GM12865 (cell line): ENCODE measurements around the gene PDSS2.

ENCODE experiments used
- DNase-seq: peaks from one replicate; pipeline ENCODE4 v3.0.0; 2010; ENCODE audit warnings: low read depth
- H3K4me3 ChIP-seq: 2 replicates; pipeline ENCODE4 v1.5.1; 2011; ENCODE audit warnings: mild to moderate bottlenecking, low read depth, low read length, control low read depth
- TF ChIP-seq, protein P1 (sequence below): IDR thresholded peaks from 2 replicates; pipeline ENCODE4 v1.5.1; 2011; ENCODE audit warnings: low read length, control low read depth, low read depth, inconsistent platforms; ENCODE audit not compliant: insufficient read depth; ENCODE audit errors: missing control alignments

Gene PDSS2

GRCh38 chr6:107354451-107354850 lies 104.9 kb downstream of the PDSS2 start:
- TF ChIP-seq, protein P1, sequence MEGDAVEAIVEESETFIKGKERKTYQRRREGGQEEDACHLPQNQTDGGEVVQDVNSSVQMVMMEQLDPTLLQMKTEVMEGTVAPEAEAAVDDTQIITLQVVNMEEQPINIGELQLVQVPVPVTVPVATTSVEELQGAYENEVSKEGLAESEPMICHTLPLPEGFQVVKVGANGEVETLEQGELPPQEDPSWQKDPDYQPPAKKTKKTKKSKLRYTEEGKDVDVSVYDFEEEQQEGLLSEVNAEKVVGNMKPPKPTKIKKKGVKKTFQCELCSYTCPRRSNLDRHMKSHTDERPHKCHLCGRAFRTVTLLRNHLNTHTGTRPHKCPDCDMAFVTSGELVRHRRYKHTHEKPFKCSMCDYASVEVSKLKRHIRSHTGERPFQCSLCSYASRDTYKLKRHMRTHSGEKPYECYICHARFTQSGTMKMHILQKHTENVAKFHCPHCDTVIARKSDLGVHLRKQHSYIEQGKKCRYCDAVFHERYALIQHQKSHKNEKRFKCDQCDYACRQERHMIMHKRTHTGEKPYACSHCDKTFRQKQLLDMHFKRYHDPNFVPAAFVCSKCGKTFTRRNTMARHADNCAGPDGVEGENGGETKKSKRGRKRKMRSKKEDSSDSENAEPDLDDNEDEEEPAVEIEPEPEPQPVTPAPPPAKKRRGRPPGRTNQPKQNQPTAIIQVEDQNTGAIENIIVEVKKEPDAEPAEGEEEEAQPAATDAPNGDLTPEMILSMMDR, result no peak
- H3K4me3 ChIP-seq, result no peak overlapping the region
- DNase-seq, result no peak

- DNase-seq, result no peak
- TF ChIP-seq, protein P1, result no peak
- H3K4me3 ChIP-seq, result no peak overlapping the region
Measured at GRCh38 chr6:107353773-107354382, 105.5 kb downstream of the PDSS2 start.

DNA sequence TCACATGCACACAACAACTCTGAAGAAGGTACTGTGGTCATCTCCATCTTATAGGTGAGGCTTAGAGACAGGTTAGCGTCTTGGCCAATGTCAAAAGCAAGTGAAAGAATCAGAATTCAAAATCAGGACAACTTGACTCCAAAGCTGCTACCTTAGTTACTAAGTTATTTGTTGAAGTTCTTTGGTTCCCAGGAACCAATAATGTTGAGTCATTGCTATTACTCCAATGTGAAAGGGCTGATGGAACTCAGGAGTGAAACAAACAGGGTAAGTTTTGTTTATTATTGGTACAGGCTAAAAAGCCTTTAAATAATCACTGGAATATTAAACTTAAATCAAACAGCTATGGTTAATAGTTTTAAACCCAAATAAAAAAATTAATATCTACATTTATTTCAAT lies 111.1 kb downstream of the PDSS2 start:
- no peak overlapping the region for H3K4me3 ChIP-seq
- TF ChIP-seq, protein P1, result no peak
- DNase-seq, result no peak

- TF ChIP-seq, protein P1, result no peak
- no peak overlapping the region for H3K4me3 ChIP-seq
- no peak for DNase-seq
Measured at GRCh38 chr6:107345393-107345792, 114.0 kb downstream of the PDSS2 start.

GRCh38 chr6:107344981-107345380 lies 114.4 kb downstream of the PDSS2 start:
- no peak for DNase-seq
- no peak overlapping the region for H3K4me3 ChIP-seq
- TF ChIP-seq, protein P1, result no peak

- no peak for DNase-seq
- H3K4me3 ChIP-seq, result no peak overlapping the region
- TF ChIP-seq, protein P1, result no peak
Measured at GRCh38 chr6:107344383-107344782, 115.0 kb downstream of the PDSS2 start.

- TF ChIP-seq, protein P1, result no peak
- H3K4me3 ChIP-seq, result no peak overlapping the region
- DNase-seq, result no peak
Measured at GRCh38 chr6:107342144-107342543, 117.2 kb downstream of the PDSS2 start.
